Measurements from ENCODE around the gene ZIC3.

The ZIC3 gene

DNA sequence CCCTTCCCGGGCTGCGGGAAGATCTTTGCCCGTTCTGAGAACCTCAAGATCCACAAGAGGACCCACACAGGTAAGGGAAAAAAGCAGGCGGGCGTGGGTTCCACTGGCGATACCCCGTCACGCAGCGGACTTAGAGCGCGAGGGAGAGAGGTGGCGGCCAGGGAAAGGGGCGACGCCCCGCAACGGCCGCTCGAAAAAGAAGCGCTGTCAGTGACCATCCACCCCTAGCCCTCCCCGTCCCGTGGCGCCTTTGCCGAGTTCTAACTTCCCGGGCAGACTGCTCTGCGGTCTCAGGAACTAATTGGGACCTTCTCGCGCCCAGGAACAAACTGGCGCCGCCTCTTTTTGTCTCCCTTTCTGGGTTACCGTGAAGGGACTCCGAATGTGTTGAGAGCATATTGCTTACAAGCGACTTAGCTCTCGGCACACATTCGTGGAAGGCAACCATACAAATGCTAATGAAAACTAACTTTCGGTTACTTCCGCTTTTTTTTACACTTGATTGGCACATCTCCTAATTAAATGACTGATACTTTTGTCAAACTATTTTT lies 1.8 kb downstream of the ZIC3 start:
- Mint-ChIP-seq H3K4me1 (peaks cover 7% of the 10 kb centered on the region), H3K4me3 (peak overlapping the region; percentile 11), H3K36me3 (peaks cover 8% of the 10 kb centered on the region), H3K27ac (no peak overlapping the region), H3K9me3 (no peaks in the 10 kb centered on the region)
- DNase-seq (ENCODE audit: low spot score in 2 of 2) (no peak), ATAC-seq (no peak)

DNA sequence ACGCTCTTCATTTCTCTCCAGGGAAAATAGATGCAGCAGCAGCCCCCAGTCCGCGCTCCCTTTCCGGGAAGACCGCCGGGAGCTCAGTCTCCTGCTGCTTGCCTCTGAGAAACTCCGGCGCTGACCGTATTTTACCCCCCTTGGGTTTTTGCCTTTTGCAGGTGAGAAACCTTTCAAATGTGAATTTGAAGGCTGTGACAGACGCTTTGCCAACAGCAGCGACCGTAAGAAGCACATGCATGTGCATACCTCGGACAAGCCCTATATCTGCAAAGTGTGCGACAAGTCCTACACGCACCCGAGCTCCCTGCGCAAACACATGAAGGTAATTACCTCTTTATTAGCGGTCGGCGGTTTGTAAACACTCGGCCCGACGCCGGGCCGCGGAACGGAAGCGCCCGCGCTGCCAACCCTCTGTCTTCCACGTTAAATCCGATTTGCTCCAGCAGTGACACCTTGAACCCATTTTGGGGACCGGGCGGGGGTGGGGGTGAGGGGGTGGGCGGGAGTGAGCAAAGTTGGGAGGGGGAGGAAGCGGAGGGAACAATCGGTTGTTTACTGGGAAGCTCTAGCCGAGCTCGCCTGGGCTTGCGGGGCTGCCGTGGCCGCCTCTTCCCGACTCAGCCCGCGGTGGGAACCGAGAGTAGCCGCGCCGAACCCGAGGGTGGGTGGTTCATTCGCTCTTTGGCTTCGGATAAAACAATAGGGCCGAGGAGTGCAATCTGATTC lies 3.0 kb downstream of the ZIC3 start:
- peaks cover 7% of the 10 kb centered on the region for H3K4me1 Mint-ChIP-seq
- no peaks in the 10 kb centered on the region for H3K9me3 Mint-ChIP-seq
- H3K4me3 Mint-ChIP-seq, result no peak overlapping the region
- DNase-seq (ENCODE audit: low spot score in 2 of 2), result no peak
- no peak overlapping the region for H3K27ac Mint-ChIP-seq
- no peak for ATAC-seq
- H3K36me3 Mint-ChIP-seq, result peaks cover 8% of the 10 kb centered on the region

DNA sequence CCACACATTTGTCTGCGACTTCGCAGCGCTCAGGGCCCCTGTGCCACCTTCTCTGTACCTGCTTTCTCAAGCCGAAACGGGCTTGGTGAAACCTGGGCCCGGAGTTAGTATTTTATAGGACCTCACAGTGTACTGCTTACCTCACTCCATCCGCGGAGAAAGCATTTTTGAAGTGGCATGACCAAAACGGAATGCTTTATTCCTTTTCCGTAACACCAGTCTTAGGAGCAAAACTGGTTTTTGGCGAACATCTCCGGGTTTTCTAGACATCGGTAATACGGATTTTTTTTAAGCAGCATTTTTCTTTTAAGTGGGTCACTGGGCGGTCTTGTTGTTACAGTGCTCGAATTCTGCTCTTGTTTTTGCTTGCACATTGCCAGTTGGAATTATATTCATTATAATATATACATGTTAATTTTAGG lies 3.6 kb downstream of the ZIC3 start:
- no peak for ATAC-seq
- peaks cover 7% of the 10 kb centered on the region for H3K4me1 Mint-ChIP-seq
- H3K27ac Mint-ChIP-seq, result no peak overlapping the region

DNA sequence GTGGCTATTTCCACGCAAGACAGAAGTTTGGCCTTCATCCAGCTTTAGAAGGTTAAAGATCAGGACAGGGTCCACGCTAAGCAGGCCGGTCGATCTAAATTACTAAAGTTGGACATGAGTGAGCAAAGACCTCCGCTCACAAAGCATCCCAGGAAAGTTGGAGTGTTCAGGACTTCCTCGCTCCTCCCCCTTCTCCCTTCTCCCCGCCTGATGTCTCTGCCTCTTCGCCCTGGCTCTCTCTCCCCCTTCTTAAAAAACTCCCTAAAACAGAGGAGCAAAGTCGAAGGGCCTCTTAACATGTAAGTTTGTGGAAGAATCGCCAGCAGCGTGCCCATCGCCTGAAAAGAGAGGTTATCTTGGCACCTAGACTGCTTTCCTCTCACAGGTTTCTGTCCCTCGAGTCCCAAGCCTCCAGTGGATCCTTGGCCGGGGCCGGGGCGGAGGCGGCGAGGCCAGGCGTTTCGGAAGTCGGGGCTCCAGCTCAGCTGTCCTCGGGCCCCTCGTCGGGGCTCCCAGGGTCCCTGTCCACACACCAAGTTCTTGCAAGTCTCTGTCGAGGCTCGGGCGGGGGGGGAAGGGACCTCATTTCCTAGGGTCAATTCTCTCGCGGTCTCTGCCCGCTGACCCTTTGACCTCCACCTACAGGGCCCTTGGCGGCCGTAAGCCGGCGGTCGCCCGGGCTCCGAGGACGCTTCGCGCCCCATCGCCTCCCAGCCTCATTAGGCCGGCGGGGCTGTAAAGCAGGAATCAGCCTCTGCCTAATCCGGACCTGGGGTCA lies 7.6 kb downstream of the ZIC3 start:
- H3K36me3 Mint-ChIP-seq, result no peaks in the 10 kb centered on the region
- no peak for DNase-seq (ENCODE audit: low spot score in 2 of 2)
- H3K9me3 Mint-ChIP-seq, result peaks cover 3% of the 10 kb centered on the region
- no peak overlapping the region for H3K27ac Mint-ChIP-seq
- H3K4me1 Mint-ChIP-seq, result no peaks in the 10 kb centered on the region
- no peak for ATAC-seq
- no peak overlapping the region for H3K4me3 Mint-ChIP-seq

More for the DNA sequence above, 3.6 kb downstream of the ZIC3 start:
- Mint-ChIP-seq H3K9me3 (no peaks in the 10 kb centered on the region), H3K36me3 (peaks cover 8% of the 10 kb centered on the region), H3K4me3 (no peak overlapping the region)
- DNase-seq (ENCODE audit: low spot score in 2 of 2), result no peak

DNA sequence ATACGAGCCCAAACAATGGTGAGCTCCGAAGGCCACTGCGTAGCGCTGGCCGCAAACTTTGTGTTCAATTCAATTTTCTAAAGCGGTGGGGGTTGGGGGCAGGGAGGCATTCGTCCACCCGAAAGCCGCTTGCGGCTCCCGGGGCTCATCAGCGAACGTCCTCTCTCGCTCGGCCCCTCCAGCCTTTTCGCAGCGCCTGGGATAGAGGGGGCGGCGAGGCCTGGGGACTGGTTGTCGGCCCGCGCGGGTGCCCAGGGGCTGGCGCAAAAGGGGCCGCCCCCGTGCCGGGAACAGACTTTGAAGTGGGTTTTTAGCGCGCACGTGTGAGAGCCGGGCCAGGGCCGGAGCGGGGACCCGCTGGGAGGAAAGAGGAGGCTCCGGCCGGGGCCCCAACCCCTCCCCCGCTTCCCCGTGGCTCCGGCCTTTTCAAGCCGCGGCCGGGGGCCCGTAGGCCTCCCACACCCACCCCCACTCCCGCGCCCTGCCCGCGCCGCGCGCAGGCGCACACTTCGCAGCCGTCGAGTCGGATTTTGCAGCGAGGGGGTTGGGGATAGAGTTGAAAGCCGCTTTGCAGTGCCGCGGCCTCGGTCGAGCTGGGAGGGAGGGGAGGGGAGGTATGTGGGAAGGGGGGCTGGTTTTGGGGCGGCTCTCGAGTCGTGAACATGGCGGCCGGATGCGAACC lies 8.3 kb downstream of the ZIC3 start:
- Mint-ChIP-seq H3K36me3 (no peaks in the 10 kb centered on the region), H3K4me1 (no peaks in the 10 kb centered on the region), H3K9me3 (peaks cover 3% of the 10 kb centered on the region), H3K27ac (no peak overlapping the region), H3K4me3 (no peak overlapping the region)
- DNase-seq (ENCODE audit: low spot score in 2 of 2) (no peak), ATAC-seq (no peak)

DNA sequence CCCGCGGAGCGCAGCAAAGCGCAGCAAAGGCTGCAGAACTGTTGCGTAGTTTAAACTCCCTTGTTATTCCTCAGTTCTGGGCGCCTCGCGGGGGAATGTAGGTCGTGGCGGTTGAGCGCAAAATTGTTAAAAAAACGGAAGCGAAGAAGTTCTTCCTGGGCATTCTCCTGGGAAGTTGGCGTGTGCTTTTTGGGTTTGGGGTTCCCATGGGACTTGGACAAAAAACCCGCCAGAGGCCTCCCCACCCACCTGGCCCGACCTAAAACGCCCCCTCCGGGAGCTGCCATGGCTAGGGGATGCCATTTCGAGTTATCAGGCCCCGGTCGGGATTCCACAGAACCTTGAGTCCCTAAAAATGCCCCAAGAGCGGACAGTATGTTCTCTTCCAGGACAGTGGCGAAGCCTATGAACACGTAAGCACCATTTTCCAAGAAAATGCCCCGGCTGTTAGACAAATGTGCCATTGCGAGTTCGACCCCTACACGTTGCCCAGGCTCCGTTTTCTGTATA lies 8.9 kb downstream of the ZIC3 start:
- Mint-ChIP-seq H3K4me1 (no peaks in the 10 kb centered on the region), H3K9me3 (peaks cover 3% of the 10 kb centered on the region), H3K27ac (no peak overlapping the region), H3K4me3 (no peak overlapping the region), H3K36me3 (no peaks in the 10 kb centered on the region)
- ATAC-seq (no peak), DNase-seq (ENCODE audit: low spot score in 2 of 2) (no peak)

DNA sequence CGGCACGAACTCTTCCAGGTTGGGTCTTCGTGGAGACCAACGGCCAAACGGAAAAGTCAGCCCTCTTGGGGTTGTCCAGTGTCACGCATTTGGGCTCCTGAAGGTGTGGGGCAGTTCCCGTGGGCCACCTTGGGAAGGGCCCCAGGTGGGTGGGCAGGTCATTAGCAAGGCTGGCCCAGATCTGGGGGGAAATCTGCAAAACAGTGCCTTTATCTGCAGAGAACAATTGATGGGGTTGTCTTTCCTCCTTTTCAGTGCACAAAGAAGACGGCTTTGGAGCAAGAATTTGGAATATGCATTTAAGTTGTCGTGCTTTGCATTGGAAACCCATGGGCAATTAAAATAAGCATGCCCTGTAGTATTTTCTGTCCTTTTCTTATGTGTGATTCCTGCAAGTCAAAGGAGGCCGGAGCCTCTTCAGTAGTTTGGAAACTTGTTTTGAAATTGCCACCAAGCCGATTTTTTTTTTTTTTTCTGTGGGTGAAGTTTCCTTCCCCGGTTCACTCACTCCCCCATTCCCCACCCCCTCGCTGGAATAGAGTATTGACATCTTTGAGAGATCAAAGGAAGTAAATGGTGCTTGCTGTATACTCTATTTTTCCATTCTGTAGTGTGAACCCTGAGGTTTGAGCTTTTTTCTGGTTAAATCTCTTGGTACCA lies 9.8 kb downstream of the ZIC3 start:
- H3K4me1 Mint-ChIP-seq, result no peaks in the 10 kb centered on the region
- H3K4me3 Mint-ChIP-seq, result no peak overlapping the region
- H3K36me3 Mint-ChIP-seq, result no peaks in the 10 kb centered on the region
- ATAC-seq (no peak), DNase-seq (ENCODE audit: low spot score in 2 of 2) (no peak)
- peaks cover 3% of the 10 kb centered on the region for H3K9me3 Mint-ChIP-seq
- no peak overlapping the region for H3K27ac Mint-ChIP-seq

DNA sequence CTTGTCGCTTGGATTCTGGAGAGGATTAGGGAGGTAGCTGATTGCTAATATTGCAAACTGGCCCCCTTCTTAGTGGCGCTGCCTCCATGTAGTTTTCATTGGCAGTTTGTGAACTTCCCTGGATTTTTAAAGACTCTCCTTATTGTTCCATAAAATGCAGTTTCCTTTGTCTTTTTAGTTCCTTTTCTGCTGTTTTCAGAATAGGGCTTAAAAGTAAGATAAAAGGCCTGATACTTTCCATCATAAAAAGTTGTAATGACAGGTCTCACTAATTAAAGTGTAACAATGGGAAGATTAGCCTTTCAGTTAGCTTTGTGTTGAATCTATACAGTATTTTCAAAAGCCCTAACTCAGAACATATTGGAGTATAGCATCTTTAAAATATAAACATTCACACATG lies 21.2 kb downstream of the ZIC3 start:
- H3K4me3 Mint-ChIP-seq, result no peak overlapping the region
- DNase-seq (ENCODE audit: low spot score in 2 of 2), result no peak
- no peak for ATAC-seq
- H3K36me3 Mint-ChIP-seq, result no peaks in the 10 kb centered on the region
- H3K9me3 Mint-ChIP-seq, result no peaks in the 10 kb centered on the region
- no peaks in the 10 kb centered on the region for H3K4me1 Mint-ChIP-seq
- H3K27ac Mint-ChIP-seq, result no peak overlapping the region

DNA sequence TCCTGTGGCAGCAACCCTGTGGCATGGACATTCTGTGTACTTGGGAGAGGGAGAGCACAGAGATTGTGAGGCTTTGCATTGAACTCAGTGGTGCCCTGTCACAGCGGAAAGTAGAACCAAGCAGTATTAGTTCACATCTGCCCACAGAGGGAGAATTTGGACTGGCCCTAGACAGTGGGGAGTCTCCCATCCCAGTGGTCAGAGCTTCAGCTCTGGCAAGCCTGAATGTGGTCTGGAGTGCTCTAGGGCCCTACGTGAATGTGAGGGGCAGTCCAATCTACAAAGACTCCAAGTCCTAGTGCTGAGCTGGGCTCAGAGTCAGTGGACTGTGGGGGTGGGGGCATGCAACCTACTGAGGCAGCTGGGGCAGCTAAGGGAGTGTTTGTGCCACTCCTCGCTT lies 34.8 kb downstream of the ZIC3 start:
- no peak for DNase-seq (ENCODE audit: low spot score in 2 of 2)
- no peak for ATAC-seq
- Mint-ChIP-seq H3K27ac (no peak overlapping the region), H3K4me3 (no peak overlapping the region), H3K9me3 (peaks cover 8% of the 10 kb centered on the region), H3K36me3 (no peaks in the 10 kb centered on the region), H3K4me1 (no peaks in the 10 kb centered on the region)

Data from stimulated activated effector memory CD8-positive, alpha-beta T cell treated with anti-CD3 and anti-CD28 coated beads, Interleukin-12 subunit alpha, Interleukin-12 subunit beta, amount 100 ng/mL, for 72 hours (primary cell).